ENCODE data around the gene KCNB1.

The KCNB1 gene

DNA sequence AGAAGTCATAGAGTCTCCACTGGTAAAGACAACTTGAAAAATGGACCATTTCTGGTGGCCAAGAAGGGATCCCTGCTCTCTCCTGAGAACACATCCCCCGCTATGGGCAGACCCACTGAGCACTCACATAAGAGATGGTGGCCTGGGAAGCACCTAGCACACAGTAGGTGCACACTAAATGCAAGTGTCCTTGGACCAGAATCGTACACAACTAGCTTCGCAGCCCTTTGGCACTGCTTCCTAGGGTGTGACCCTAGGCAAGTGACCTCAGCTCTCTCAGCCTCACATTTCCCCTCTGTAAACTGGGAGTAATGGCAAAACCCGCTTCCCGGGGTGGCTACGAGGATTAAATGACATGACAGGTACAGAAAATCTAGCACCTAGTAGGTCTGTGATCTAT lies 35.1 kb downstream of the KCNB1 start:
- no peaks in the 10 kb centered on the region for H3K9me3 ChIP-seq (ENCODE audit: insufficient read depth, low read depth, low read length)
- H3K9ac ChIP-seq (ENCODE audit: low read depth, low read length, poor library complexity, severe bottlenecking): no peak overlapping the region
- H3K9me2 ChIP-seq (replicated peaks; ENCODE audit: low read depth, low read length): no peaks in the 10 kb centered on the region
- H3K36me3 ChIP-seq (ENCODE audit: insufficient read depth, low read length): no peaks in the 10 kb centered on the region
- H3K4me1 ChIP-seq (ENCODE audit: insufficient read depth, low read length, poor library complexity, severe bottlenecking): no peaks in the 10 kb centered on the region
- TF ChIP-seq, protein P1, sequence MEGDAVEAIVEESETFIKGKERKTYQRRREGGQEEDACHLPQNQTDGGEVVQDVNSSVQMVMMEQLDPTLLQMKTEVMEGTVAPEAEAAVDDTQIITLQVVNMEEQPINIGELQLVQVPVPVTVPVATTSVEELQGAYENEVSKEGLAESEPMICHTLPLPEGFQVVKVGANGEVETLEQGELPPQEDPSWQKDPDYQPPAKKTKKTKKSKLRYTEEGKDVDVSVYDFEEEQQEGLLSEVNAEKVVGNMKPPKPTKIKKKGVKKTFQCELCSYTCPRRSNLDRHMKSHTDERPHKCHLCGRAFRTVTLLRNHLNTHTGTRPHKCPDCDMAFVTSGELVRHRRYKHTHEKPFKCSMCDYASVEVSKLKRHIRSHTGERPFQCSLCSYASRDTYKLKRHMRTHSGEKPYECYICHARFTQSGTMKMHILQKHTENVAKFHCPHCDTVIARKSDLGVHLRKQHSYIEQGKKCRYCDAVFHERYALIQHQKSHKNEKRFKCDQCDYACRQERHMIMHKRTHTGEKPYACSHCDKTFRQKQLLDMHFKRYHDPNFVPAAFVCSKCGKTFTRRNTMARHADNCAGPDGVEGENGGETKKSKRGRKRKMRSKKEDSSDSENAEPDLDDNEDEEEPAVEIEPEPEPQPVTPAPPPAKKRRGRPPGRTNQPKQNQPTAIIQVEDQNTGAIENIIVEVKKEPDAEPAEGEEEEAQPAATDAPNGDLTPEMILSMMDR (conservative IDR thresholded peaks at IDR 0.05; ENCODE audit: low read length): no peak
- no peak for TF ChIP-seq EZH2phosphoT487 (IDR thresholded peaks at IDR 0.05; ENCODE audit: borderline replicate concordance)
- H3K4me3 ChIP-seq (ENCODE audit: low read length, poor library complexity, severe bottlenecking): no peak overlapping the region
- no peaks in the 10 kb centered on the region for H4K20me1 ChIP-seq (ENCODE audit: insufficient read depth, low read length, poor library complexity, severe bottlenecking)
- no peaks in the 10 kb centered on the region for H3K27me3 ChIP-seq (ENCODE audit: insufficient read depth, low read length, poor library complexity, severe bottlenecking)
- no peak overlapping the region for H2AFZ ChIP-seq (ENCODE audit: low read length)
- H3F3A ChIP-seq (ENCODE audit: low read depth): no peaks in the 10 kb centered on the region
- H3K79me2 ChIP-seq (ENCODE audit: insufficient read depth, low read length): no peaks in the 10 kb centered on the region
- no peak overlapping the region for H3K4me2 ChIP-seq (ENCODE audit: low read depth, low read length, poor library complexity, severe bottlenecking)

DNA sequence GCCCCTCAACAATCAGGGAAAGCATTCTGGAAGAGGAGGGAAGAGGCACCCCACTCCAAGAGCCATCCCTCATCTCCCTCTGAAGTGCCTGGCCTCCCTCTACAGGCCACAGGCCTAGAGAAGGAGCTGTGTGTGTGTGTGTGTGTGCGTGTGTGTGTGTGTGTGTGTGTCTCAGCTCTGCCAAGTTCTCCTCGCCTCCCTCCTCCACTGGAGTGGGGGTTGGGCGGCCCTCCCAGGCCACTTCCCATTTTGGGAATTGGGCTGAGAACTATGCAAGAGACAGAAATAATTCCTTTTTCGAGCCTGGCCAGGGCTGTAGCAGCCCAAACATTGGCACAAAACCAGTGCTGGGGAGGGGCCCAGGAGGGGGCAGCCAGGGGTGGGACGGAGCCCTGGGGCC lies 35.7 kb downstream of the KCNB1 start:
- H3K4me2 ChIP-seq (ENCODE audit: low read depth, low read length, poor library complexity, severe bottlenecking): no peak overlapping the region
- no peak for TF ChIP-seq EZH2phosphoT487 (IDR thresholded peaks at IDR 0.05; ENCODE audit: borderline replicate concordance)
- TF ChIP-seq, protein P1 (conservative IDR thresholded peaks at IDR 0.05; ENCODE audit: low read length): no peak
- no peak overlapping the region for H2AFZ ChIP-seq (ENCODE audit: low read length)

DNA sequence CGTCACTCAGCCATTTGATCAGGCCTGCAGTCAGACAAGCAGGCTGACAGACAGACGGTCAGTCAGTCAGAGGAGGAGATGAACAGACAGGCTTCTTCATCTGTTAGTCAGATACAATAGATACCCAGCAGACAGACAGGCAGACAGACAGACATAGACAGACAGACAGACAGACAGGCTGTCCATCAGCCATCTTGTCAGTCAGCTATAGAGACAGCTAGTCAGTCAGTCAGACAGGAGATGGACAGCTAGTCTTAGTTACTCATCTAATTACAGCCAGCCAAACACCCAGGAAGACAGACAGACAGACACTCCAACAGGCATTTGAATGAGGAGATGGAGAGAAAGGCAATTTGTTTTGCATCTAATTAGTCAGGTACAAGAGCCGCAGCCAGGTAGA lies 36.4 kb downstream of the KCNB1 start:
- no peaks in the 10 kb centered on the region for H4K20me1 ChIP-seq (ENCODE audit: insufficient read depth, low read length, poor library complexity, severe bottlenecking)
- H3F3A ChIP-seq (ENCODE audit: low read depth): no peaks in the 10 kb centered on the region
- no peak overlapping the region for H2AFZ ChIP-seq (ENCODE audit: low read length)
- H3K9me3 ChIP-seq (ENCODE audit: insufficient read depth, low read depth, low read length): no peaks in the 10 kb centered on the region
- no peaks in the 10 kb centered on the region for H3K9me2 ChIP-seq (replicated peaks; ENCODE audit: low read depth, low read length)
- no peak overlapping the region for H3K4me2 ChIP-seq (ENCODE audit: low read depth, low read length, poor library complexity, severe bottlenecking)
- no peak overlapping the region for H3K9ac ChIP-seq (ENCODE audit: low read depth, low read length, poor library complexity, severe bottlenecking)
- TF ChIP-seq EZH2phosphoT487 (IDR thresholded peaks at IDR 0.05; ENCODE audit: borderline replicate concordance): no peak
- TF ChIP-seq, protein P1 (conservative IDR thresholded peaks at IDR 0.05; ENCODE audit: low read length): no peak
- H3K4me1 ChIP-seq (ENCODE audit: insufficient read depth, low read length, poor library complexity, severe bottlenecking): no peaks in the 10 kb centered on the region
- no peaks in the 10 kb centered on the region for H3K36me3 ChIP-seq (ENCODE audit: insufficient read depth, low read length)
- no peaks in the 10 kb centered on the region for H3K27me3 ChIP-seq (ENCODE audit: insufficient read depth, low read length, poor library complexity, severe bottlenecking)
- no peaks in the 10 kb centered on the region for H3K79me2 ChIP-seq (ENCODE audit: insufficient read depth, low read length)
- H3K4me3 ChIP-seq (ENCODE audit: low read length, poor library complexity, severe bottlenecking): no peak overlapping the region

More for the DNA sequence above, 35.7 kb downstream of the KCNB1 start:
- Histone ChIP-seq H4K20me1 (ENCODE audit: insufficient read depth, low read length, poor library complexity, severe bottlenecking) (no peaks in the 10 kb centered on the region), H3K4me1 (ENCODE audit: insufficient read depth, low read length, poor library complexity, severe bottlenecking) (no peaks in the 10 kb centered on the region), H3K9me2 (replicated peaks; ENCODE audit: low read depth, low read length) (no peaks in the 10 kb centered on the region), H3K4me3 (ENCODE audit: low read length, poor library complexity, severe bottlenecking) (no peak overlapping the region), H3K27me3 (ENCODE audit: insufficient read depth, low read length, poor library complexity, severe bottlenecking) (no peaks in the 10 kb centered on the region), H3K9ac (ENCODE audit: low read depth, low read length, poor library complexity, severe bottlenecking) (no peak overlapping the region), H3F3A (ENCODE audit: low read depth) (no peaks in the 10 kb centered on the region), H3K36me3 (ENCODE audit: insufficient read depth, low read length) (no peaks in the 10 kb centered on the region), H3K9me3 (ENCODE audit: insufficient read depth, low read depth, low read length) (no peaks in the 10 kb centered on the region), H3K79me2 (ENCODE audit: insufficient read depth, low read length) (no peaks in the 10 kb centered on the region)

All from Loucy (cell line).